Measurements from ENCODE around the gene DIS3L2.

DIS3L2 gene

GRCh38 chr2:232018181-232018580 is 56.7 kb downstream of the DIS3L2 start:
- no peak overlapping the region for H3K4me3 ChIP-seq (ENCODE audit: low read depth, low read length)
- DNase-seq (ENCODE audit: low read depth, low spot score) = no peak
- in situ Hi-C loops (cut with HindIII; ENCODE audit: low sequenced_read_pairs) = no loop called here
- TF ChIP-seq CTCF (IDR thresholded peaks at IDR 0.05; ENCODE audit: low read depth, low read length) = no peak

- no peak for DNase-seq (ENCODE audit: low read depth, low spot score)
- in situ Hi-C loops (cut with HindIII; ENCODE audit: low sequenced_read_pairs) = no loop called here
- no peak overlapping the region for H3K4me3 ChIP-seq (ENCODE audit: low read depth, low read length)
- TF ChIP-seq CTCF (IDR thresholded peaks at IDR 0.05; ENCODE audit: low read depth, low read length) = no peak
Measured at GRCh38 chr2:232022718-232023117, 61.2 kb downstream of the DIS3L2 start.

- no peak for TF ChIP-seq CTCF (IDR thresholded peaks at IDR 0.05; ENCODE audit: low read depth, low read length)
- in situ Hi-C loops (cut with HindIII; ENCODE audit: low sequenced_read_pairs) = no loop called here
- no peak overlapping the region for H3K4me3 ChIP-seq (ENCODE audit: low read depth, low read length)
- no peak for DNase-seq (ENCODE audit: low read depth, low spot score)
Measured at GRCh38 chr2:232023426-232023825, 61.9 kb downstream of the DIS3L2 start.

GRCh38 chr2:232024457-232024856 is 62.9 kb downstream of the DIS3L2 start:
- no peak for TF ChIP-seq CTCF (IDR thresholded peaks at IDR 0.05; ENCODE audit: low read depth, low read length)
- in situ Hi-C loops (cut with HindIII; ENCODE audit: low sequenced_read_pairs) = no loop called here
- DNase-seq (ENCODE audit: low read depth, low spot score) = no peak
- no peak overlapping the region for H3K4me3 ChIP-seq (ENCODE audit: low read depth, low read length)

- in situ Hi-C loops (cut with HindIII; ENCODE audit: low sequenced_read_pairs) = no loop called here
- no peak for DNase-seq (ENCODE audit: low read depth, low spot score)
- no peak overlapping the region for H3K4me3 ChIP-seq (ENCODE audit: low read depth, low read length)
- TF ChIP-seq CTCF (IDR thresholded peaks at IDR 0.05; ENCODE audit: low read depth, low read length) = no peak
Measured at GRCh38 chr2:232026910-232027309, 65.4 kb downstream of the DIS3L2 start.

GRCh38 chr2:232027530-232027929 is 66.0 kb downstream of the DIS3L2 start:
- no peak overlapping the region for H3K4me3 ChIP-seq (ENCODE audit: low read depth, low read length)
- no peak for DNase-seq (ENCODE audit: low read depth, low spot score)
- in situ Hi-C loops (cut with HindIII; ENCODE audit: low sequenced_read_pairs) = no loop called here
- TF ChIP-seq CTCF (IDR thresholded peaks at IDR 0.05; ENCODE audit: low read depth, low read length) = no peak

GRCh38 chr2:232028071-232028470 is 66.6 kb downstream of the DIS3L2 start:
- TF ChIP-seq CTCF (IDR thresholded peaks at IDR 0.05; ENCODE audit: low read depth, low read length) = no peak
- no peak for DNase-seq (ENCODE audit: low read depth, low spot score)
- H3K4me3 ChIP-seq (ENCODE audit: low read depth, low read length) = no peak overlapping the region
- in situ Hi-C loops (cut with HindIII; ENCODE audit: low sequenced_read_pairs) = no loop called here
